ENCODE data around the gene TYROBP. TPM values are rescaled to one million over a fixed set of nuclear protein-coding genes. Genes with fewer than 3 reads are reported as not detected.

Gene TYROBP
- total RNA-seq, 1 experiment from 2014 or later = not detected

- in situ Hi-C loops (cut with HindIII; ENCODE audit: low sequenced_read_pairs) = no loop called here
- DNase-seq (ENCODE audit: low spot score) = no peak
Measured at GRCh38 chr19:35859414-35859813, 48.7 kb downstream of the TYROBP start.

DNA sequence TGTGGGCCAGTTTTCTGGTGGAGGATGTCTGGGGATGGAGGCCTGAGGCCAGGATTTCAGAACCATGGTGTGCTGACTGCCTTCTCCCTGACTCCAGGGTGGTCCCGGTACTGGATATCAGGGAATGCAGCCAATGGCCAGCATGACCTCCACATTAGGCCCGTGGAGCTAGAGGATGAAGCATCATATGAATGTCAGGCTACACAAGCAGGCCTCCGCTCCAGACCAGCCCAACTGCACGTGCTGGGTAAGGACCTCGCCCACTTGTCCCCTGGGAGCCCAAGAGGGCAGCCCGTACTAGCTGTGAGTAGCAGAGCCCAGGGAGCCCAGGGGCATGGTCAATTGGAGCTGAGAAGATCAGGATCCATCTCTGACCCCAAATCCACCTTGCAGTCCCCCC, 49.8 kb downstream of the TYROBP start:
- in situ Hi-C loops (cut with HindIII; ENCODE audit: low sequenced_read_pairs) = no loop called here

DNA sequence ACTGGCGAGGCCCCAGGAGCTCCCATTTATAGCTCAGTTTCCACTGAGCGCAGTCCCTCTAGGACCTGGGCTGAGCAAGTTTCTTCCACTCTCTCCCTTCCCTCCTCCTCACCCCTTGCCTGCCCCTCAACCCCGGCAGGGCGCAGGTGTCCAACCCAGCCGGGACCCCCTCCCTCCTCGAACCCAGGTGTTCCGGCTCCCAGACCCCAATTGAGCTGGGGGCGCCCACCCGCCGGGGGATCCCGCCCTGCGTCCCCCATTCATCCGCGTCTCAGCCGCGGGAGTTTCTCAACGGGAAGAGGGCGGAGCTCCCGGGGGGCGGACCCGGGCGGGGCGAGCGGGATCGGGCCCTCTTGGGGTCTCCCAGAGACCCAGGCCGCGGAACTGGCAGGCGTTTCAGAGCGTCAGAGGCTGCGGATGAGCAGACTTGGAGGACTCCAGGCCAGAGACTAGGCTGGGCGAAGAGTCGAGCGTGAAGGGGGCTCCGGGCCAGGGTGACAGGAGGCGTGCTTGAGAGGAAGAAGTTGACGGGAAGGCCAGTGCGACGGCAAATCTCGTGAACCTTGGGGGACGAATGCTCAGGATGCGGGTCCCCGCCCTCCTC, 51.4 kb downstream of the TYROBP start, which contains the start of gene KIRREL2:
TSS of gene KIRREL2 (plus strand) at position 366 of the 604 bp plus-strand sequence. CDS start at position 575, 209 bp downstream.
- in situ Hi-C loops (cut with HindIII; ENCODE audit: low sequenced_read_pairs) = no loop called here
- no peak for DNase-seq (ENCODE audit: low spot score)

More for the DNA sequence above, 49.8 kb downstream of the TYROBP start:
- no peak for DNase-seq (ENCODE audit: low spot score)

Other genes starting within 250 kb of the TYROBP start
- 0.62 TPM in 1 of 2 replicates, not detected in the other for gene UPK1A, start 241.8 kb downstream of the TYROBP start, total RNA-seq (2014; rRNA removed; shearing (Covaris generic))
- 0.17 TPM in 1 of 2 replicates, not detected in the other for gene ZBTB32, start 203.7 kb downstream of the TYROBP start, total RNA-seq (2014; rRNA removed; shearing (Covaris generic))
- 2.5 and 4.6 TPM in 2 replicates for gene KMT2B, start 190.3 kb downstream of the TYROBP start, total RNA-seq (2014; rRNA removed; shearing (Covaris generic))
- 4.0 and 9.3 TPM in 2 replicates for gene IGFLR1, start 165.8 kb downstream of the TYROBP start, total RNA-seq (2014; rRNA removed; shearing (Covaris generic))
- gene U2AF1L4, start 162.9 kb downstream of the TYROBP start, total RNA-seq (2014; rRNA removed; shearing (Covaris generic)) = 6.3 and 44.4 TPM in 2 replicates
- gene PSENEN, start 162.6 kb downstream of the TYROBP start, total RNA-seq (2014; rRNA removed; shearing (Covaris generic)) = 63.1 and 65.0 TPM in 2 replicates
- gene LIN37, start 159.7 kb downstream of the TYROBP start, total RNA-seq (2014; rRNA removed; shearing (Covaris generic)) = 0.80 and 9.2 TPM in 2 replicates
- gene HSPB6, start 151.3 kb downstream of the TYROBP start, total RNA-seq (2014; rRNA removed; shearing (Covaris generic)) = not detected in 2 replicates
- 7.9 and 11.9 TPM in 2 replicates for gene PROSER3, start 150.1 kb downstream of the TYROBP start, total RNA-seq (2014; rRNA removed; shearing (Covaris generic))
- gene ARHGAP33, start 132.7 kb downstream of the TYROBP start, total RNA-seq (2014; rRNA removed; shearing (Covaris generic)) = 1.7 and 4.6 TPM in 2 replicates
- gene PRODH2, start 95.5 kb downstream of the TYROBP start, total RNA-seq (2014; rRNA removed; shearing (Covaris generic)) = not detected in 2 replicates
- gene NPHS1, start 55.8 kb downstream of the TYROBP start, total RNA-seq (2014; rRNA removed; shearing (Covaris generic)) = 0.18 TPM in 1 of 2 replicates, not detected in the other
- 3.0 and 5.2 TPM in 2 replicates for gene KIRREL2, start 51.4 kb downstream of the TYROBP start, total RNA-seq (2014; rRNA removed; shearing (Covaris generic))
- 121 and 133 TPM in 2 replicates for gene APLP1, start 39.7 kb downstream of the TYROBP start, total RNA-seq (2014; rRNA removed; shearing (Covaris generic))
- 4.1 and 8.4 TPM in 2 replicates for gene NFKBID, start 7.8 kb downstream of the TYROBP start, total RNA-seq (2014; rRNA removed; shearing (Covaris generic))
- not detected in 2 replicates for gene HCST, start 5.8 kb downstream of the TYROBP start, total RNA-seq (2014; rRNA removed; shearing (Covaris generic))
- 6.2 and 15.8 TPM in 2 replicates for gene LRFN3, start 28.1 kb upstream of the TYROBP start, total RNA-seq (2014; rRNA removed; shearing (Covaris generic))
- gene SDHAF1, start 86.9 kb upstream of the TYROBP start, total RNA-seq (2014; rRNA removed; shearing (Covaris generic)) = 41.7 and 46.9 TPM in 2 replicates
- gene SYNE4, start 100.5 kb upstream of the TYROBP start, total RNA-seq (2014; rRNA removed; shearing (Covaris generic)) = 0.37 and 1.1 TPM in 2 replicates
- gene ALKBH6, start 105.9 kb upstream of the TYROBP start, total RNA-seq (2014; rRNA removed; shearing (Covaris generic)) = 28.2 and 39.3 TPM in 2 replicates
- 0.37 TPM in 1 of 2 replicates, not detected in the other for gene CLIP3, start 124.6 kb upstream of the TYROBP start, total RNA-seq (2014; rRNA removed; shearing (Covaris generic))
- gene THAP8, start 146.0 kb upstream of the TYROBP start, total RNA-seq (2014; rRNA removed; shearing (Covaris generic)) = 0.37 and 5.2 TPM in 2 replicates
- 9.7 and 12.9 TPM in 2 replicates for gene WDR62, start 146.6 kb upstream of the TYROBP start, total RNA-seq (2014; rRNA removed; shearing (Covaris generic))
- not detected in 2 replicates for gene OVOL3, start 202.8 kb upstream of the TYROBP start, total RNA-seq (2014; rRNA removed; shearing (Covaris generic))
- gene POLR2I, start 206.6 kb upstream of the TYROBP start, total RNA-seq (2014; rRNA removed; shearing (Covaris generic)) = 120 and 122 TPM in 2 replicates
- 314 and 477 TPM in 2 replicates for gene TBCB, start 207.2 kb upstream of the TYROBP start, total RNA-seq (2014; rRNA removed; shearing (Covaris generic))
- 266 and 370 TPM in 2 replicates for gene CAPNS1, start 231.8 kb upstream of the TYROBP start, total RNA-seq (2014; rRNA removed; shearing (Covaris generic))
- gene COX7A1, start 244.2 kb upstream of the TYROBP start, total RNA-seq (2014; rRNA removed; shearing (Covaris generic)) = not detected in 2 replicates

Data from G401 (cell line).